ENCODE results near the gene GNAO1.

DNA sequence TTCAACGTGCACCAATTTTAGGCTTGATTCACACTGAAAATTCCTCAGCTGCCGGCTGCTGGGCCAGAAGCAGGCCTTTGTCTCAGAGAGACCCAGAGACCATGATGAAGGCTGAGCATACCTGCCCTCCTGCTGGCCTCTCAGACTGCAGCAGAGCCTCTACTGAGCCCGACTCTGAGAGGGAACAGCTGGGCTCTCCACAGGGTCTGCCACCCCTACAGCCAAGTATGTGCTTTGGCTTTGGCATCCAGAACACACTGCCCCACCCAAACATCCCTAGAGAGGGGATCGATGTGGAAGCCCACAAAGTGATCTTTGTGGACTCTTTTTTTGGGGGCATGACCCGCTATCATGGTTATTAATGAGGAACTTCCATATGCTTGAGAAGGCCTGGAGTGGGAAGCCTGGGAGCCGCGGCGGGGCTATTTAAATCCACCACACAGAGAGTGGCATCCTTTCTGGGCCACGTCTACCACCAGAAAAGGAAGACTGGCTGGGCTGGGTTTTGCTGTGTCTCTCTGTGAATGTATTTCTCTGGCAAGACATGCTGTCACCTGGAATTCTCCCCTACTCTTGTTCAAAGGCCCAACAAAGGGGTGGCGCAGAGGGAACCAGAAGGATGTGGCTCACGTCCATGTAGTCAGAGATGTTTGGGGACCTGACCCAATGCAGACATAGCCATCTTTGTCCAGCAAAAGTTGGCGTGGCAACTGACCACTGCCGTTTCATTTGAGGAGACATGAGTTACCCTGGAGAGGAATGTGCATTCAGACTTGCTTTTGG lies 69.3 kb downstream of the GNAO1 start:
- TF ChIP-seq, protein P1, sequence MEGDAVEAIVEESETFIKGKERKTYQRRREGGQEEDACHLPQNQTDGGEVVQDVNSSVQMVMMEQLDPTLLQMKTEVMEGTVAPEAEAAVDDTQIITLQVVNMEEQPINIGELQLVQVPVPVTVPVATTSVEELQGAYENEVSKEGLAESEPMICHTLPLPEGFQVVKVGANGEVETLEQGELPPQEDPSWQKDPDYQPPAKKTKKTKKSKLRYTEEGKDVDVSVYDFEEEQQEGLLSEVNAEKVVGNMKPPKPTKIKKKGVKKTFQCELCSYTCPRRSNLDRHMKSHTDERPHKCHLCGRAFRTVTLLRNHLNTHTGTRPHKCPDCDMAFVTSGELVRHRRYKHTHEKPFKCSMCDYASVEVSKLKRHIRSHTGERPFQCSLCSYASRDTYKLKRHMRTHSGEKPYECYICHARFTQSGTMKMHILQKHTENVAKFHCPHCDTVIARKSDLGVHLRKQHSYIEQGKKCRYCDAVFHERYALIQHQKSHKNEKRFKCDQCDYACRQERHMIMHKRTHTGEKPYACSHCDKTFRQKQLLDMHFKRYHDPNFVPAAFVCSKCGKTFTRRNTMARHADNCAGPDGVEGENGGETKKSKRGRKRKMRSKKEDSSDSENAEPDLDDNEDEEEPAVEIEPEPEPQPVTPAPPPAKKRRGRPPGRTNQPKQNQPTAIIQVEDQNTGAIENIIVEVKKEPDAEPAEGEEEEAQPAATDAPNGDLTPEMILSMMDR (IDR thresholded peaks at IDR 0.05) = no peak
- TF ChIP-seq POLR2A (IDR thresholded peaks at IDR 0.05) = no peak
